GM19438 (cell line): ENCODE measurements around the gene SPHK2.
A peak's percentile ranks its signal among the peaks of the same experiment; 100 is the strongest.

Experiments used
- ATAC-seq: cut with Tn5 transposase; IDR thresholded peaks from one replicate; pipeline ENCODE4 v1.9.1; 2021; ENCODE audit warnings: low read depth; ENCODE audit not compliant: unreplicated experiment

Gene SPHK2

DNA sequence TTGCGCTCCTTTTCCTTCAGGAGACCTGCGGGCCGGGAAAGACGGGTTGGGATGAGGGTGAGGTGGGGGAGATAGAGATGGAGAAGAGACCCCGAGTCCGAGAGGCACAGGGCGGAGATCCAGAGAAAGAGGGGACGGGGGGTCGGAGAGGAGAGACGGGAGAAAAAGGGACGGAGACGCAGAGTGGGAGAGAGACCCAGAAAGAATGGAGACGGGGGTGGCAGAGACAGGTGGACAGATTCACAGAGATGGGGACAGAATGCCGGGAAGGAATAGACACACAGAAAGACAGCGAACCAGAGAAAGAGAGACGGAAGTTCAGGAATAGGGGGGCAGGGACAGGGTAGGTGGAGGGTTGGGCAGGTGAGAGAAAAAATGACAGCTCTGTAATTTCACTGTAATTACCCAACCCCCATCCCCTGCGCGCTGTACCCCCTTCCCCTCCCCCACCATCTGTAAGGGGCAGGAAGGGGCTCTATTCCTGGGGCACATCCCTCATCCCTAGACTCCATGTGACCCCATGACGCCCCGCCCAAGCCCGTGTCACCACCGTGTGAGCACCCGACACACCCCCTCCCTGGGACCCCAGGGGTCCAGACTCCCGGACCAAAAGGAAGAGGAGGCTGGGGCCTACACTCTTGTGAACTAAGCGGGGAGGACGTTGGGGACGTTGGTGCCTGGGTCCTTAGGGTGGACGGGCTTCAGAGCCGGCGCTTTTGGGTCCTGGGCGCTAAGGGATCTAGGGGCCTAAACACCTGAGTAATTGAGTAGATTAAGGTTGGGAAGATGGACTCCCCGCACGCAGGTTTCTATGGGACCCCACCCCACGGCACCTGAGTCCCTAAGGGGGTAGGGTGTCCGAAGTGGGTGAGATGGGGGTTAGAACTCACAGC is 16.9 kb downstream of the SPHK2 start:
- no peak for ATAC-seq

DNA sequence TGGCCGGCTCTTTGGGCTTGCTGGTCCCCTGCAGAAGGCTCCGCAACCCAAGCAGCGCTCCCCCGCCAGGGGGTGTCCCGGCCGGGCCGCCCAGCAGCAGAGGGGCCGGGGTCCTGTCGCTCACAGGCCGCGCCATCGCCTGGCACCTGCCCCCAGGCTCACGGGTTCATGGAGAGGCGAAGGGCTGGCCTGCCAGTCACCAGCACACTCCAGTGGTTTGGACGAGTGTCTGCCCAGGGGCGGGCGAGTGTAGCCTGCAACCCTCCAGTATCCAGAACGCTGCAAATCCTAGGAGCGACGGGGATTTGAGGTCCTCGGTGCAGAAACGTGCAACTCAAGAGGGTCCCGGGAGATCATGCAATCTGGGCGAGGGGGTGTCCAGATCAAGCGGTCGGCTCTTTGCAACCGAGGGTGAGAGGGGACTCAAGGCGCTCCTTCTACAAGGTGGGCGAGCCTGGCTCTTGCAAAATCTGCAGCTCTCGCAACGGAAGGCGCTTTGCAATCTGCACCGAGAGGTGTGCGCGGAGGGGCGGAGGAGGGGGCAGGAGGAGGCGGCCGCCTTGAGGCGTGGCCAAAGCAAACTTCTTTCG is 17.6 kb downstream of the SPHK2 start, which contains the start of gene DBP:
DBP (minus strand) TSS at position 521 of the 590 bp plus-strand sequence; CDS start at position 136, 385 bp downstream.
- no peak for ATAC-seq

DNA sequence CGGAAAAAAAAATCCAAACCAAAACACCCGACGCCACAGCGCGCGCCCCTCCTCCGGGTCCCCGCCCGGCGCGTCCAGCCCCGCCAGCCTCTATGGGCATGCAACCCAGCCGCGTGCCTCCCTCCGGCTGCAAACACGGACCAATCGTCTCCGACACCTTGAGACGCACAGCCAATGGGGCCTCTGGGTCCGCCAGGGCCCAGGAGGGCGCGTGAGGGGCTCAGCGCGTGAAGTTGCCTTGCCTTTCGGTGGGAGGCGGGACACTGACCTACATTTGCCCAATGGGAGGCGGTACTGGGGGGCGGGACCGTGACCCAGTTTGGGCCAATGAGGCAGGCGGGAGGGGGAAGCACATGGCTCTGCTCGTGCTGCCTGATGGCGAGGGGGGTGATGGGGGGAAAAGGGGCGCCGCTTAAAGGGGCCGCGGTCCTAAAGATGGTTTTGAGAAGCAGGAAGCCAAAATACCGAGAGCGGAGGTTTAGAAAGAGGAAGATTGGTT is 18.2 kb downstream of the SPHK2 start:
- peak; percentile 60 for ATAC-seq

DNA sequence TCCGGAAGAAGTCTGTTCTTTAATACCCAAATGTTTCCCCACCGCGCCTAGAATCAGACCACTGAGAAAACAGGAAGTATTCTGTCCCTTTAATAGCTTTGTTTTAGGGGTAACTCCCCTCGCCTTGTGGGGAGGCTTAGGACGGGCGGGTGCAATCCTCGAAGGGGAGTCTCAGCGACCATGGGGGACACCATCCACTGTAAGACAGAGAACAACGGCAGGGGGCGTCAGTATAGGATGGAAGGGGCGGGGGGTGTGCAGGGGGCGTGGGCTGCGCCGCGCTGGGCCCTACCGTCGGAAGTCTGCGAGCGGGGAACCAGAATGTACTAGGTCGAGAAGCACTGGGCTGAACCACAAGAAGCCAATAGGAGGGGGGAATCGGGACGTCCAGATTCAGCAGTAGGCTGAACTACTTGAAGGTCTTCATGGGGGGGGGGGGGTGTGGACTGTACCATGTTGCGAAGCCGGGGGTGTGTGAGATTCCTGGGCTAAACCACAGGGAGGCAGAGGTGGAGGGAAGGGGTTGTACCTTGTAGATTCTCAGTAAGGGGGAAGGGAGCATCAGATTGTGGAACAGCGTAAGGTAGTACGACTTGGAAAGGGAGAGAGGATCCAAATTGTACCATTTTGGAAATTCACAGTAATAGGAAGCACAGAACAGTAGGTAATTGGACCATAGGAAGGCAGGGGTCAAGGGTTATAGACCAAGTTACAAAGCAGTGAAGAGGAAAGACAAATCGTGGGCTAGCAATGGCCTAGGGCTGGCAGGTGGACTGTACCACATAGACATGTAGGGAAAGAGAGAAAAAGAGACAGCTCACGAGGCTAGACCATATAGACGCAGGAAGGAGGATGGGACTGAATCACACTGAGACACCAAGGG is 18.9 kb downstream of the SPHK2 start:
- peak; percentile 8 for ATAC-seq

DNA sequence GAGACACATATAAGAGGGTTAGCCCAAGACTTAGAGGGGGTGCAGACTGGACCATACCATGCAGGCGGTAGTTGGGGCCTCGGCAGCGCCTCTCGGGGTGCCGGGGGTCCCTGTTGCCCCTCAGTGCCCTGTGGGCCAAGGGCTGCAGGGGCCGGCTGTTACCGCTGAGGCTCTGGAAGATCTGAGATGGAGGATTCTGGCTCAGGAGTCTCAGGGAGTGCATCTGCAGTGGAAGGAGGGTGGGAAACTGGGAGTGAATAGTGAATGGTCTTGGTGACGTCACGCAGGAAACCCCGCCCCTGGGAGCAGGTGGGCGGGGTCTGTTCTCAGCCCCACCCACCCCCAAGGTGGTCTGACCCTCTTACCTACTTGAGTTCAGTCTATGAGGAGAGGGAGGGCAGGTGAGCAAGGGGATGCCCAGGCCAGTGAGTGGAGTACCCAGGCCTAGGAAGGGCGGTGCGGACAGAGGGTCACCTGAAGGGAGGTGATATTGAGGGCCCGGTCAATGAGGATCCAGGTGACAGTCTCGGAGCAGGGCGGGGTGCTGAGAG is 19.6 kb downstream of the SPHK2 start:
- ATAC-seq: no peak

- no peak for ATAC-seq
Measured at GRCh38 chr19:48639483-48640375, 20.4 kb downstream of the SPHK2 start.

DNA sequence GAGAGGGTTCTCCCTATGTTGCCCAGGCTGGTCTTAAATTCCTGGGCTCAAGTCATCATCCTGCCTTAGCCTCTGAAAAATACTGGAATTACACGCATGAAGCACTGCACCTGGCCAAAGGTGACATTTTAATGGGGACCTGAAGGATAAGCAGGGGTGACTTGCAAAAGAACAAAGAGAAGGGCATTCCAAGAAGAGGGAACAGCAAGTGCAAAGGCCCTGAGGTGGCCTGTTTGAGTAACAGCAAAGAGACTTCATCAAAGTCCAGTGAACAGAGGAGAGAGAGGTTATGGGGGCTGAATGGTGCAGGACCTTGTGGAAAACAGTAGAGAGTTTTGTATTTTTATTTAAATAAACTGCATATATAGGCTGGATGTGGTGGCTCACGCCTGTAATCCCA is 22.5 kb downstream of the SPHK2 start:
- no peak for ATAC-seq

DNA sequence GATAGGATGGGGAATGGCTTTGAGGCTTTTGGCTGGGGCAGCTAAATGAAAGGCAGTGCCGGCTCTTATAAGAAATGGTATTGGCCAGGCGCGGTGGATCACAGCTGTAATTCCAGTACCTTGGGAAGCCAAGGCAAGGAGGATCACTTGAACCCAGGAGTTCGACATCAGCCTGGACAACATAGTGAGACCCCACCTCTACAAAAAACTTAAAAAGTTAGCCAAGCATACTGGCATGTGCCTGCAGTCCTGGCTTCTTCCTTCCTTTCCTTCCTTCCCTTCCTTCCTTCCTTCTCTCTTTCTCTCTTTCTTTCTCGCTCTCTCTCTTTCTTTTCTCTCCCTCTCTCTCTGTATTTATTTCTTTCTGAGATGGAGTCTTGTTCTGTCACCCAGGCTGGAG is 23.6 kb downstream of the SPHK2 start:
- ATAC-seq: no peak

DNA sequence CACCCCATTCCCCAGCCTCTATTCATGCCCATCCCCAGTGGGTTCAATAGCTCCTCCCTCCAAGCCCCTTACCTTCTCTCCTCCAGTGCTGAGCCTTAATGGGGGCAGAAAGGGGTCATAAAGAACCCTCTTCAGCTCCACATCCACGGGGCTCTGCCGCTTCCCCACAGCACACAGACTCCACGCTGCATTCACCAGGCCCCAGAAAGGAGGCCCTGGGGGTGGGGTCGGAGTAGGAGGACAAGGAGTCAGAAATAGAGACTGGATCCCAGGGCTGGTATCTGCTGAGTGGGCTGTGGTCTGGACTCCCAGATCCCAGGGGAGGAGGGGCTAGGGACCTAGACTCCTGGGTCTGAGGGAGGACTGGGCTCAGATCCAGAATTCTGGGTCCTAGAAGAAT is 25.0 kb downstream of the SPHK2 start:
- no peak for ATAC-seq

GRCh38 chr19:48644839-48645619 is 25.7 kb downstream of the SPHK2 start:
- no peak for ATAC-seq

- ATAC-seq: no peak
Measured at GRCh38 chr19:48645620-48646000, 26.3 kb downstream of the SPHK2 start.

GRCh38 chr19:48646001-48646721 is 26.9 kb downstream of the SPHK2 start, which contains the start of gene CA11:
Gene CA11 (minus strand): TSS chr19:48646187. CDS start chr19:48645632, 555 bp downstream.
- ATAC-seq: no peak

DNA sequence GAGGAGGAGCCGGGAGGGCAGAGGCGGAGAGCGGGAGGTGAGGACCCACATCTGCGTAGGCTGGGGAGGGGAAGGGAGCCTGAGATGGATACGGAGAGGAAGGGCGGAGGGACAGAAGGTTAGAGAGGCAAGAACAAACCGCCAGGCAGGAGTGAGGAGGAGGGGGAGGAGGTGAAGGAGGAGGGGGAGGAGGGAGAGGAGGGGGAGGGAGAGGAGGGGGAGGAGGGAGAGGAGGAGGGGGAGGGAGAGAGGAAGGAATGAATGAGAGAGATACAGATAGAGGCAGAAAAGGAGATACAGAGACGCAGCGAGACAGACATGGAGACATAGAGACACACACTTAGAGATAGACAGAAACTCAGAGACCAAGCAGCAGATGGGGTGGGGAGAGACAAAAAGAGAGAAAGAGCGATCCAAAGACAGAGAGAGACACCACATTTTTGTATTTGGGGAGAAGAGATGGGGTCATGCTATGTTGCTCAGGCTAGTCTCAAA is 27.5 kb downstream of the SPHK2 start:
- no peak for ATAC-seq

DNA sequence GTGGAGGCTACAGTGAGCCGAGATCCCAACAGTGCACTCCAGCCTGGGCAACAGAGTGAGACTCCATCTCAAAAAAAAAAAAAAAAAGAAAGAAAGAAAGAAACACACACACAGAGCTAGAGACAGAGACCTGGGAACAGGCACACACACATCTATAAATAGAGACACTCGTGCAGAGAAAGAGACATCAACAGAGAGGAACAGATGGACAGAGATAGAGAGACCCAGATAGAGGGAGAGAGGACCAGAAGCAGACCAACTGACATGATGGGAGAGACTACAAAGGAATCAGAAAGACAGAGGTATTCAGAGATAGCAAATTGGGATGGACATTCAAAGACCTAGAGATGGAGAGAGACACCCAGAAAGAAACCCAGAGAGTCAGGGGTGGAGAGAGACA is 28.8 kb downstream of the SPHK2 start:
- ATAC-seq: no peak

DNA sequence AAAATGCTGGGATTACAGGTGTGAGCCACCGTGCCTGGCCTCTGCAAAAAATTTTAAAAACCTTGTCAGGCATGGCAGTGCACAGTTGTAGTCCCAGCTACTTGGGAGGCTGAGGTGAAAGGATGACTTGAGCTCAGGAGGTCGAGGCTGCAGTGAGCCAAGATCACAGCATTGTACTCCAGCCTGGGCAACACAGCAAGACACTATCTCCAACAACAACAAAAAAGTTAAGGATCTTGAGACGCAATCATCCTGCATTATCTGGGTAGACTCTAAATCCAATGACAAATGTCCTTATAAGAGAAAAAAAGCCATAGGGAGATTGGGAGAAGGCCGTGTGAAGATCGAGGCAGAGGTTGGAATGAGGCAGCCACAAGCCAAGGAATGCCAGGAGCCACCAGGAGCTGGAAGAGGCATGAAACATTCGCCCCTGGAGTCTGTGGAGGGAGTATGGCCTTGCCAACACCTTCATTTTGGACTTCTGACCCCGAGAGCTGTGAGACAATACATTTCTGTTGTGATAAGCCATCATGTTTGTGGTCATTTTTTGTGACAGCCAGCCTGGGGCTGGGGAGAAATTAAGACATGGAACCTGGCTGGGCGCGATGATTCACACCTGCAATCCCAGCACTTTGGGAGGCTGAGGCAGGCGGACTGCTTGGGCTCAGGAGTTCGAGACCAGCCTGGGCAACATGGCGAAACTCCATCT is 31.8 kb downstream of the SPHK2 start:
- no peak for ATAC-seq

DNA sequence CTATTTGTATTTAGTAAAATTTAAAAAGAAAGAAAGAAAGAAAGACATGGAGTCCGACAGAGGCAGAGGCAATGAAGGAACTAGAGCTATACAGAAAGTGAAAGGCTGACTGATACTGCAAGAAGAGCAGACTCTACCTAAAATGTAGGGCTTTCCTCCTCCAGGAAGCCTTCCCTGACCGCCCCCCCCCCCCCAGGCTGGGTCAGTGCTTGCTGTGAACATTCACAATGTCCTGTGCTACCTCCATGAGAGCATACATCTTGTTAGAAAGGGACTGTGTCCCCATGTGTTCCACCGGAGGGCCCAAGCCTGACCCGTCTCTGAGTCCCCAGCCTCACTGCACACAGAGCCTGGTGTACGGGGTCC is 32.4 kb downstream of the SPHK2 start:
- ATAC-seq: no peak

DNA sequence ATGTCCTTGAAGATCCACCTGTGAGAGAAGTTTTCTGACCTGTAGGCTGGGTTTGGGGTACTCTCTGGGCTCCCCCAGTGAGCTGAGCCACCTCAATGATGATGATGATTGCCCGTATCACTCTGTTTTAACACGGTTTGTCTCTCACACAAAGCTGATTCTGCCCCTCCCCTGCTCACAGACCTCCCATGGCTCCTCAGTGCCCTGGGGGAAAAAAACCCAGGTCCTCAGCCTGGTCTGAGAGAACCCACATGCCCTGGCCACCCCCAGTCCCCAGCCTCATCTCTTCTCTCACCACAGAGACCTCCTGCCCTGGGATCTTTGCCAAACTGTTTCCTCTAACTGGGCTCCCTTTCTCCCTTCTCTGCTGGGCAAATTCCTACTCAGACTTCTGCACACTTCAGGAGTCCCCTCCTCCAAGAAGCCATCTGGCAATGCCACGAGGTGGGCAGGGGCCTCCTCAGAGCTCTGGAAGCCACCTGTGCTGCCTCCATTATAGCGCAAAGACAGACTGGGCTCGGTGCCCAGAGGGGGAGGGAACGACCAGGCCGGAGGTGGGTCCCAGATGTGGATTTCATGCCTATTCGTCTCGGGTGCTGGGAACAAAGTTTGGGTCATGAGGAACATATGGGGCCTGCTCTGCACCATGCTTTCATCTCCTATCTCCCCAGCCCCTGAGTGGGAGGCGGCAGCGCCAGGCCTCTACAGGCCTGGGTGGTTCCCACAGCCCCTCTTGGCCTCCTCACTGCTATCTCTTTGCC is 35.2 kb downstream of the SPHK2 start:
- ATAC-seq: no peak
